GM19099 (cell line): ENCODE measurements around the gene CBLC.
A peak's percentile ranks its signal among the peaks of the same experiment; 100 is the strongest.

Source experiments
- POLR2A ChIP-seq: IDR thresholded peaks from 3 replicates; pipeline ENCODE4 v1.6.1; 2011; ENCODE audit warnings: low read depth; ENCODE audit not compliant: insufficient read length; ENCODE audit errors: extremely low read depth

CBLC gene

GRCh38 chr19:44742330-44743061 is 35.2 kb upstream of the CBLC start:
- no peak for TF ChIP-seq POLR2A

GRCh38 chr19:44744871-44745332 is 32.8 kb upstream of the CBLC start:
- no peak for TF ChIP-seq POLR2A

- no peak for TF ChIP-seq POLR2A
These were observed 32.3 kb upstream of the CBLC start for GRCh38 chr19:44745341-44745831.

- TF ChIP-seq POLR2A = no peak
These were observed 31.6 kb upstream of the CBLC start for GRCh38 chr19:44745887-44746600.

- no peak for TF ChIP-seq POLR2A
These were observed 31.1 kb upstream of the CBLC start for GRCh38 chr19:44746616-44746945.

GRCh38 chr19:44746946-44747738 is 30.5 kb upstream of the CBLC start:
- peak; percentile 57 for TF ChIP-seq POLR2A

GRCh38 chr19:44747739-44748425 is 29.8 kb upstream of the CBLC start:
- TF ChIP-seq POLR2A = no peak

GRCh38 chr19:44748426-44749254 is 29.1 kb upstream of the CBLC start, which contains the start of gene BCL3:
Gene BCL3 (plus strand): TSS chr19:44748708. CDS start chr19:44748791, 83 bp downstream.
- peak; percentile 63 for TF ChIP-seq POLR2A

GRCh38 chr19:44749292-44749691 is 28.4 kb upstream of the CBLC start:
- no peak for TF ChIP-seq POLR2A

- TF ChIP-seq POLR2A = no peak
These were observed 27.7 kb upstream of the CBLC start for GRCh38 chr19:44749994-44750393.

GRCh38 chr19:44752123-44752815 is 25.4 kb upstream of the CBLC start:
- no peak for TF ChIP-seq POLR2A

- TF ChIP-seq POLR2A = peak; percentile 39
These were observed 24.7 kb upstream of the CBLC start for GRCh38 chr19:44752816-44753625.

GRCh38 chr19:44753626-44753931 is 24.1 kb upstream of the CBLC start:
- no peak for TF ChIP-seq POLR2A
